ENCODE results near the gene IGSF9B. TPM values are rescaled to one million over a fixed set of nuclear protein-coding genes. Genes with fewer than 3 reads are reported as not detected.

IGSF9B gene
- total RNA-seq, 1 donor from 2014 or later, result 38.9 TPM

DNA sequence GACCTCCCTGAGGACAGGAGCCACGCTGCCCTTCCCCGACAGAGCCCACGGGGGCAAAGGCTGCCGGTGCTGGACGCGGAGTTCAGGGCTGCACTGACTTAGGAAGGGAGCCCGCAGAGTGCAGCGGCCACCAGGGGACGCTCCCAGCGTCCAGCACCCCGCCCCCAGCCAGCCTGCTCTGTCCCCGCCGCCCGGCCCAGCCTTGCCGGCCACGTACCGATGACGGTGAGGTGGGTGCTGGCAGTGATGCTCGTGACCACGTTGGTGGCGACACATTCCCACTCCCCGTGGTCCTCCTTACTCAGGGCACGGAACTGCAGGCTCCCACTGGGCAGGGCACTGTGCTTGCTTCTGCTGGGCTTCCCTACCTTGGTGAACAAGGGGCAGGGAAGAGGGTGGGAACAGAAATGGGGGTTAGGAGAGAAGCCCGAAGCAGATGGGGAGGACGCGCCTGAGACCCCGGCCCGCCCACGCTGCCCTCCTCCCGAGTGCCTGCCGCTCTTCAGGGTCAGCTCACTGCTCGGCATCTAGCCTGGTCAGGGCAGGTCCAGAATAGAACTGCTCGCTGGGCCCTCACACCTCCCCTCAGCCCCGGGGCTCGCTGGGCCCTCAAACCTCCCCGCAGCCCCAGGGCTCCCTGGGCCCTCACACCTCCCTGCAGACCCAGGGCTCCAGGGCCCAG, 25.9 kb downstream of the IGSF9B start:
- peak; percentile 35 for ATAC-seq (ENCODE audit: poor library complexity)

DNA sequence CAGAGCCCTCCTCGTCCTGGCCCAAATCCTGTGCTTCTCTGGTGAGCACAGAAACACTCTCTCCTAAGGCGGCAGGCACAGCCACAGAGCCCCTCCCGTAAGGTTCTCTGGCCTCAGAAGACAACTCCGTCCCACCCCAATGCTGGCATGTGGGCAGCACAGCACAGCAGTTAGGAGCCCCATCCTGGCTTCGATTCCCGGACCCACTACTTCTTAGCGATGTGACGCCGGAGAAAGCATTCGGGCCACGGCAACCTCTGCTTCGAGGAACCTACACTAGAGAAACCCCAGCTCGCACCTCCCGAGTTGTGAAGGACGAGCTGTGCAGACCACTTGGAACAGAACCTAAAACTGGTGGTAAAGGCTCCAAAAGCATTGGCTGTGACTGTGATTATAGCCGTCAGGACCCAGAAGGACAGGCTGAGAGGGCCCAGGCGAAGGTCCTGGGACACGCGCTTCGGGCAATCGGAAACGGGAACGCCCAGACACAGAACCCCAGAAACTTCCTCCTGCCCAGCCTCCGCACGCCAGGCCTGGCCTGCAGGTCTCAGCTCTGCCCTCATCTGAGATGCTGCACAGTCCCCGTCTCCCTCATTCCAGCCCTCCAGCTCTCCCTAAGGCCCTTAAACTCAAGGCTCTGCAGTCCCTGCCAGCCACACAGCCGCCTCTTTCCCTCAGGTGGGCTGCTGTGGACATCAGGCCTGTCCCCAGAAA, 26.6 kb downstream of the IGSF9B start:
- no peak for DNase-seq
- intact Hi-C loops (cut with DNase I), result no loop called here
- ATAC-seq (ENCODE audit: poor library complexity), result no peak

More for the DNA sequence above, 25.9 kb downstream of the IGSF9B start:
- intact Hi-C loops (cut with DNase I), result no loop called here
- no peak for DNase-seq

DNA sequence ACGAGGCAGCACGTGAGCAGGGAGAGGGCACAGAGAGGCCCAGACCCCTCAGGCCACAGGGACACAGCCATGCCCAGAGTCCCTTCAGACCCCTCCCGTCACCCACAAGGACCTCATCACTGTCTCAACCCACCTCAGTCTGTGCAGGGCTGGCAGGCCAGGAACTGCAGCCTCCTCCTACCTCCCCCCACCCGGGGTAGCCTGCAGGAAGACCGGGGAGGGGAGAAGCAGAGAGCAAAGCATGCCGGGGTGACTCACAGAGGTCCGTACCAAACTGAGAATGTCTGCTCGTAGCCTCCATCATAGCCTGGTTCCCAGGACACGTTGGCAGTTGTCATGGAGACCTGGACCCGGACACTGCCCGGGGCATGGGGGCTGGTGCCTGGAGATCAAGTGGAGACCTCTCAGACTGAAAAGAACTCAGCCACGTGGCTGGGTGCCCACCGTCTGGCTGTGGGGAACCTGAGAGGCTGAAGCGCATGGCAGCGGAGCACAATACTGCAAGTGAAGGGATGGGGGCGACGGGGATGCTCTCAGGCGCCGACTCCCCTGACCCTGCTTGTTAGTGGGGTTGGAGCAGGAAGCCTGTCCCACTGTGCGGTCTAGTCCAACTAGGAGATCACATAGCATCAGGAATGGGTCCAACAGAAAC, 27.2 kb downstream of the IGSF9B start:
- DNase-seq, result no peak

DNA sequence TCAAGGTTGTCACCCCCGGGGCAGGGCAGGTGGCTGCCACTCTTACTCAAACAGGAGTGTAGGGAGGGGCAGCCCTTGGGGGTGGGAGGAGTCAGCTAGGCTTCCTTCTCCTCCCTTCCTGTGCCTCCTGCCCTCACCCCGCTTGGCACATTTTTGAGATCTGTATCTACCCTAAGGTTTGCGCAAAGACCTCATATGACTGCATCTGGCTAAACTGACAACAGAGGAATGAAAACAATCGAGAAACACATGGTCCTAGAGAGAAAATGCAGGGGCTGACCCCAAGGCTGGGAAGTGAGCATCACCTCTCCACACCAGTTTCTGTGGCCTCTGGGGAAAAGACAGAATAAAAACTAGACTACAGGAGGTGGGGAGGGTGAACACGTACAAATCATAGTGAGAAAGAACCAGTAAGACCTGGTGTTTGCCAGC, 28.1 kb downstream of the IGSF9B start:
- intact Hi-C loops (cut with DNase I), result loop anchor here (2.0 to 5.0 kb wide), 2 partner anchors 120 to 209 kb away; no protein-coding TSS in a partner anchor
- DNase-seq (no peak), ATAC-seq (ENCODE audit: poor library complexity) (no peak)

More for the DNA sequence above, 27.2 kb downstream of the IGSF9B start:
- intact Hi-C loops (cut with DNase I), result loop anchor here (2.0 to 5.0 kb wide), 2 partner anchors 119 to 208 kb away; no protein-coding TSS in a partner anchor
- no peak for ATAC-seq (ENCODE audit: poor library complexity)

DNA sequence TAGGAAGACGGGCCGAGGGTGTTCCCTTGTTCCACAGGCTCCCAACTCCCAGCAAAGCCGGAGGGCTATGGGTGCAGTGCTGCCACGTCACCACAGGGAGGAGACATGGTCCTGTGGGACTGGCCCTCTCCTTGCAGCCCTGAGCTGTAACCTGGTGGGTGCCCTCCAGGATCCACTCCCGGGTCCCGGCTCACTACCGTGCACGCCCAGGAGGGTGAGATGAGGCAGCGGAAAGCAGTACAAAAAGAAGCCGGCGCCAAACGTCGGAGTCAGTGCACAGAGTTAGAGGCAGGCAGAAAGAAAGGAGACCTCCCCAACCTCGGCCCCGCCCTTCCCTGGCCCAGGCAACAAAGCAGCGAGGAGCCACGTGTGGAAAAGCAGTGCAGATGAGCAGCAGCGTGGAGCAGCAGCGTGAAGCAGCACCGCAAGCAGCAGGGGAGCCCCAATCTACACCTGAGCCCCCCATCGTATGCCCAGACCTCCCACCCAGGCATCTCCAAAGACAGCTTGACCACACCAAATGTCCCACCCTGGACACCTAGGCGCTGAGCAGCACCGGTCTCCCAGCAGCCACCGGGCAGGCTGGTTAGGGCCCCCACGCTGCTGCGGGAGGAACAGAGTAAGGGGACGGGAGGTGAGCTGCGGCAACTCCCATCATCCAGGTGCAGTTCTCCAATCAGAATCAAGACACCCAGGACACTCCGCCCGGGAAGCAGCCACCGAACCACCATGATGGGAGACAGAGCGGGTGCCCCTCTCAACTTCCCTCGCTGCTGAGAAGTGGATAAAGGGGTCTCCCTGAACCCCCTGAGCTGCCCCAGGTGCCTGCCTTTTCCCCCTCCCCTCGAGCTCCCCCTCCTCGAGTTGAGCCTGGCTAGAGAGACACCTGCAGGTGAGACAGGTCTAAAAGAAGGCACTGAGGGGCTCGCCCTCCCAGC, 28.8 kb downstream of the IGSF9B start:
- peak; percentile 78 for DNase-seq
- intact Hi-C loops (cut with DNase I), result loop anchor here (2.0 to 5.0 kb wide), 2 partner anchors 121 to 209 kb away; no protein-coding TSS in a partner anchor
- ATAC-seq (ENCODE audit: poor library complexity), result peak; percentile 80

DNA sequence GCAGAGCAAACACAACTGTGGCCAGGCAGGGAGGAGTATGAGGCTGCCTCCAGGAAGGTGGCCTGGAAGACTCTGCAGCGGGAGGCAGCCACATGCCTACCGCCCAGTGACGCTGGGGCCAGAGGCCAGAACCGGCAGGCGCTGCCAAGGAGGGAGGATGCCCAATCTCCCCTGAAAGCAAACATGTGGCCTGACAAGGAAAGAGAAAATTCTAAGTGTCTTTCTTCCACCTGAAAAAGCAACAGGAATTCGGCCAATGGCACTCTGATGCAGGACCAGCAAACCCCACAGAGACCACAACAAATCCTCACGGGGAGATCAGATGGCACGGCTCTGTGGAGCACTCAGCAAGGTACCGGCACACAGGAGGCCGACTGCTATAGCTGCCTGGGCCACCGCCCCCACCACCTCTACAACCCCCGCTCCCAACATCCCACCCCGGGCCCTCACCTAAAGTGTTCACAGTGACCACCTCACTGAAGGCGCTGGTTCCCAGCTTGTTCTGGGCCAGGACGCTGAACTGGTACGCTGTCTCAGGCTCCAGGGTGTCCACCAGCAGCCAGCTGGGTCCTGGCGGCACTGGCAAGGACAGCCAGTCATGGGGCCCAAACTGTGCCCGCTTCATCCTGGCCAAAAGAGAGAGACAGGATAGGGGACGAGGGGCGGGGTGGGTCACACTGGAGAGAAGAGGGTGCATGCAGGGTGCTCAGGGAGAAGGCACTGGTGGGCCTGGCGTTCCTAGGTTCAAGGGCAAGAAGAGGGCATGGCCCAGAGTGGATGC, 30.1 kb downstream of the IGSF9B start:
- intact Hi-C loops (cut with DNase I), result loop anchor here (5.0 kb wide), 1 partner anchor 211 kb away; no protein-coding TSS in a partner anchor
- ATAC-seq (ENCODE audit: poor library complexity) (no peak), DNase-seq (no peak)

DNA sequence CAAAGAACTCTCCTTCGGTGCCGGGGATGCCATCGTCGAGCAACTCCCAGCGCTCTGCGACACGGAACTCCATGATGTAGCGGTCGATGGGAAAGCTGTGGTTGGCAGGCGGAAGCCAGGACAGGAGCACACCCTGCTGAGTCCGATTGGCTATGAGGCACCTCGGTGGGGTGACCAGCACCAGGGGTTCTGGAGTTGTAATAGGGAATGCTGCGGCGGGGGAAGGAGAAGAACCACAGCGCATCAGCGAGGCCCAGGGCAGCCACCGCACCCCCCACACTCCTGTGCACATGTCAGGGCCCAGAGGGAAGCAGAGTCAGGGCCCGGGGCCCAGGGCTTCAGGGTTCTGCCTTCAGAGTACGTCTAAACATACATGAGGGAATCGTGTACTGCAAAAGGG, 31.0 kb downstream of the IGSF9B start:
- no peak for DNase-seq
- no peak for ATAC-seq (ENCODE audit: poor library complexity)
- intact Hi-C loops (cut with DNase I), result loop anchor here (5.0 kb wide), 1 partner anchor 212 kb away; no protein-coding TSS in a partner anchor

DNA sequence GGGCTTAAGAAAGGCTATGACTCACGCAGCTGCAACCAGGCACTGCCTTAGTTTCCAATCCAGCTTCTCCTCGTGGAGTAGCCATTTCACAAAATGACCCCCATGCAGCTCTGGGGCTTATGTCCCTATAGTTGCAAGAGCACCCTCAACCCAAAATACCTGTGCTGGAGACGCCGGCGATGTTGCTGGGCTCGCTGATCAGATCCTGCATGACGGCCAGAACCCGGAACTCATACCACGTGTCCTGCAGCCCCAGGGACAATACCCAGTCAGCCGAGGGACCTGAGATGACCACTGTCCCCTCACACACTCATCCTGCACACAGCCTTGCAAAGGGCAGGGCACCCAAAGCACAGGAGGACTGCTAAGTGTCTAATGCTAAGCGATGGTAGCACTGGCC, 32.1 kb downstream of the IGSF9B start:
- intact Hi-C loops (cut with DNase I), result loop anchor here (5.0 kb wide), 1 partner anchor 213 kb away; no protein-coding TSS in a partner anchor

DNA sequence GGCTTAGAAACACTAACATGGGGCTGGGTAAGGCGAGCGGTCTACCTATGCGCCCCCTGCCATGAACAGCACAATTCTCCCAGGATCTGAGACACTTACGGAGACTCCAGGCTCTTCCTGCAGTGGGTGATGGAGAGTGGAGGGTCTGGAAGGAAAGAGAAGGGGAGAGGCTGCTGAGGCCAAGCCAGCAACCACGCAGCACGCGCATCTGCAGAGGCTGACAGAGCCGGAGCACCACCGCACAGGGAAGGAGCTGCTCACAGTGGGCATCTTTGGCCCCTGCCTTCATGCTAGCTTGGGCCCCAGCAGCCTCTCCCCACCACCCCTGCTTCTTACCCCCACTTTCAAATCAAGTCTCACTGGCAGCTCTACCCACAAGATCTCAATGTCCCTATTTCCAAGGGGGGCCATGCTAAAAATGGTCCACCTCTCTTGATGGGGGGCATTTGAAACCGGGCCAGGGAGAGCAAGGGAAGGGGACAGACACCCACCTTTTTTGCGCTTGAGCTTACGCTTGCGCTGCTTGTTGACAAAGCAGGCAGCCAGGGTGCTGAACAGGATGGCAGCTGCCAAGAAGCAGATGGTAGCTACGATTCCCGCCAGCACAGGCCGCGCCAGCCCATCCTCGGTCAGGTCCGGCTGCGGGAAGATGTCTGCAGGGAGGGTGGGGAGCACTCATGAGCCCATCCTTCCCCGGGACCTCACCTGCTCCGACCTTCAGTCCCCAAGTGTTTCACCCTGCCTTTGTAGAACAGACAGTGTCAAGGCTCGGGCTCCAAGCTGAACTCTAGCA, 34.5 kb downstream of the IGSF9B start:
- DNase-seq, result no peak
- intact Hi-C loops (cut with DNase I), result no loop called here
- no peak for ATAC-seq (ENCODE audit: poor library complexity)

More for the DNA sequence above, 32.1 kb downstream of the IGSF9B start:
- no peak for DNase-seq
- ATAC-seq (ENCODE audit: poor library complexity), result no peak

DNA sequence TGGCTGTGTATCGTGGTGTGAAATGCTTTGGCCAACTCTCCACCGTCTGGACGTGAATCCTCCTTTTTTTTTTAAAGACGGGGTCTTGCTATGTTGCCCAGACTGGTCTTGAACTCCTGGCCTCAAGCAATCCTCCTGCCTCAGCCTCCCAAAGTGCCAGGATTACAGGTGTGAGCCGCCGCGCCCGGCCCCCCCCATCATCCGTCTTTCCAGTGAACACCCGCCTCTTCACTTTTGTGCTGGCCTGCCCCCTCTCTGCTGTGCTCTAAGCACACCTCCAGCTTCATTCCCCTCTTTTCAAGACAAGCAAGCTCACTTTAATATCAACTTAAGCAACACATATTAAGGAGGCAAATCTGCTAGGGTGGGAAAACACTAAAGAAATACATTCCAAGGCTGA, 35.3 kb downstream of the IGSF9B start:
- ATAC-seq (ENCODE audit: poor library complexity), result no peak
- intact Hi-C loops (cut with DNase I), result no loop called here
- DNase-seq, result no peak

DNA sequence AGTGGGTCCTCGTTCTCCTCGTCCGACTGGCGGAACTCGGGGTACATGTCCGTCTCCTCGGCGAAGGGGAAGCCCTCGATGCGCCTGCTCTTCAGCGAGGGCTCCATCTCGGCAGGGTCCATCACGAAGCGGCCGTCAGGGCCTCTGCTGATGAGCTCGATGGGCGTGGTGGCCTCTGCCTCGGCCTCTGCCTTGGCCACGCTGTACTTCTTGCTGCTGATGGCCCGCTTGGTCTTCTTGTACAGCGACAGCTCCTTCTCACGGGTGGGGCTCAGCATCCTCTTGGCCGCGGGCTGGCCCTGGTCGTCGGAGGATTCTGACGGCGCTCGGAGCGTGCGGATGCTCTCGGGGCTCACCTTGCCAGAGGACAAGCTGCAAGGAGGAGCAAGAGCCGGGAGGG, 35.7 kb downstream of the IGSF9B start:
- intact Hi-C loops (cut with DNase I), result no loop called here

DNA sequence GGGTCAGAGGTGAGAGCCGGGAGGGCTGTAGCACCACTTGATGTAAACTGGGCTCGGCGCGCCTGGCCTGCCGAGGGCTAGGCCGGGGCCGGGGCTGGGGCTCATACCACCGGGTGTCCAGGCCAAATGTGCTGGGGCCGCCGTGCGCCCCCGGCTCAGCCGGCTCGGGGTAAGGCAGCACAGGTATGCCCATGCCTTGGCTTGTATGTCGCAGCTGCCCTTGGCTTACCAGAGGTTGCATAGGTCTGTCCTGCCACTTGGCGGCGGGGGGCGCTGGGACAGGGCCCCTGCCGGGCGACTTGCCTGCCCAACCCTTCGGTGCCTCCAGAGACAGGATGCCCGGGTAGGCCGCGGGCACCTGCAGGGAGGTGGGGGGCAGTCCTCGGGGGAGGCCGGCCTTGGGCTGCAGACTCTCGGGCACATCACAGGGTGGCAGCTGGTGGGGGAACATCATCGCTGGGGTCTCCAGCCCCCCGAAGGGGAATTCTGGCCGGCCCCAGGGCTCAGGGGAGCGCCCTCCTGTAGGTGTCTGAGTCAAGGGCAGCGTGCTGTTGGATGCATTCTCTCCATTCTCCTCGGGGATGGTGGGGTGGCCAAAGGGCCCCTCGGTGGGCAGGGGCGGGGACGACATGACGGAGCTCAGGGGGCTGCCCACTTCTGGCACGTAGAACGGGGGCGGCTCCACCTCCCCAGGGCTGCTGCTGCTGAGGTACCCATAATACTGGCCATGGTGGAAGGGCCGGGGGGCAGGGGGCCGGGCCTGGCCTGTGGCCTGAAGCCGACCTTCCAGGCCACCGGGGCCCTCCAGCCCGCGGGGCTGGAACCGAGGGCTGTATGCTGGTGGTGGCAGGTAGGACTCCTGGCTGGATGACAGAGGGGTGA, 36.4 kb downstream of the IGSF9B start:
- DNase-seq (no peak), ATAC-seq (ENCODE audit: poor library complexity) (no peak)
- intact Hi-C loops (cut with DNase I), result no loop called here

More for the DNA sequence above, 35.7 kb downstream of the IGSF9B start:
- DNase-seq (no peak), ATAC-seq (ENCODE audit: poor library complexity) (no peak)

DNA sequence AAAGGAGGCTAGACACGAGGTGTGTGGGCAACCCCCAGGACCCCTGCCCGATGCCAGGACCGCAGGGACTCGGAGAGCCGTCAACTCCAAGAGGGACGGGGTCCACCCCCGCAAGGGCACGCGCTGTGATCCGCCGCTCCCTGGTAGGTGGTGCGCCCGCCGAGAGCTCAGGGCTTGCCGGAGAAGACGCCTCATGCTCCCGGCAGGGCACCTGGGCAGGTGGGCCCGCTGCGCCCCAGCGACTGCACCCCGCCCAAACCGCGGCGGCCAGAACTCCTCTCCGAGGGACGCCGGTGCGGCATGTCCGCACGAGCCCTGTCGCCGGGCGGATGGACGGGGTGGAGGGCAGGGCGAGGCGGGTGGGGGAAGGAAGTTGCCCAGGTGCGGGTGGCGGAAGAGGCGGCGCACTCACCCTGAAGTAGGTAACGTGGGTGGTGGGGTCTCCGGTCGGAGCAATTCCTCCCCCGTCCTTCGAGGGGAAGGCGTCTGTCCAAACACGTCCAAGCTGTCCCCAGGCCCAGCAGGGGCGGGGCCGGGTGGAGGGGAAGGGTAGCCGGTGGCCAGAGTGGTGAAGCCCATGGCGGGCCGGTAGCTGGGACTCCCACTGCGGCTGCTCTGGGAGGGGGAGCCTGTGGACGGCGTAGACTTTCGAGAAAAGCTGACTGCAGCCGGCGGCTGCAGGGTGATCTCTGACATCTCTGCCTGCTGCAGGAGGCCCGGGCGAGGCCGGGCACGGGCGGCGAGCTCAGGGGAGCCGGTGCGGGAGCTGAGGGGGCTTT, 37.2 kb downstream of the IGSF9B start:
- intact Hi-C loops (cut with DNase I), result no loop called here
- ATAC-seq (ENCODE audit: poor library complexity), result no peak
- DNase-seq, result no peak

DNA sequence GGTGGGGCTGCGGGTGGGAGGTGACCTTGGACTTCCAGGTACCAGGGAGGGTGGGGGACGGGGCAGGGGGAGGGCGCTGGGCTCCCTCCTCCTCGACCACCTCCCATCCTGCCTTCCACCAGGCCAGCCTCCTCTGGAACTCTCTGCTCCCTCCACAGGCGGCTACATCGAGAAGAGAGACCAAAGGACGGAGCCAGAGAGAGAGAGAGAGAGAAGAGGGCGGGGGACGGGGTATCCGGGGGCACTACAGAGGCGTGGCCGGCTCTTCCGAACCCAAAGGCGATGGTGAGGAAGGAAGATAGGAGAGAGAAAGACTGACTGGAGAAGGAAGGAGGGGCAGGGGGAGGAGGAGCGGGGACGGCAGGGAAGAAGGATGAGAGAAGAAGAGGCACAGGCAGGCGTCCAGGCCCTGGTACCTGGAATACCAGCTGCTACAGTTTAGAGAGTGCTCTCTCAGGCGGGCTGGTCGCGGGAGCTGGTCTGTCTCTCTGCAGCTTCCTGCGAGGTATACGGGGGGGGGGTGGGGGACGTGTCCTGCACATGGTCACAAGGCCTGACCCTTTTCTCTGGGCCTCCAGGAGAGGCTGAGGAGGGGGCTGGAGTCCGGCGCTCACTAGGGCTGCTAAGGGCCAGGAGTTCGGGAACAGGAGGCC, 38.0 kb downstream of the IGSF9B start:
- ATAC-seq (ENCODE audit: poor library complexity) (no peak), DNase-seq (no peak)

More for the DNA sequence above, 38.0 kb downstream of the IGSF9B start:
- intact Hi-C loops (cut with DNase I), result no loop called here

Data from Right ventricle myocardium superior (tissue), 1 donor.